Measurements from ENCODE around the gene DOC2B.

DOC2B gene

GRCh38 chr17:181245-182049 is at the start of gene DOC2B:
Gene DOC2B, minus strand, starts transcription at chr17:181650. Its CDS starts 171 bp downstream, at chr17:181479.
- H3K4me3 ChIP-seq (ENCODE audit: low read depth, low read length): peak within 1 kb of the TSS; percentile 12

GRCh38 chr17:230395-230770 is 48.9 kb upstream of the DOC2B start:
- no peaks in the 10 kb centered on the region for H3K9me3 ChIP-seq (ENCODE audit: control insufficient read depth, insufficient read depth, low read depth, low read length)
- CTCF ChIA-PET: no interaction called here
- H3K4me3 ChIP-seq (ENCODE audit: low read depth, low read length): no peak overlapping the region
- H3K36me3 ChIP-seq (ENCODE audit: control insufficient read depth in 2 of 2, insufficient read depth in 1 of 2, low read length in 2 of 2): no peaks in the 10 kb centered on the region
- POLR2A ChIA-PET: no interaction called here
- no peaks in the 10 kb centered on the region for H3K4me1 ChIP-seq (ENCODE audit: control insufficient read depth, insufficient read depth, low read length)
- H3K27ac ChIP-seq (ENCODE audit: extremely low read depth, low read depth, low read length): no peak overlapping the region
- no peak for TF ChIP-seq KLF8 (tag by site-specific recombination; IDR thresholded peaks at IDR 0.05)
- no peak for TF ChIP-seq ZNF621 (tag by site-specific recombination; IDR thresholded peaks at IDR 0.05)
- no peak for TF ChIP-seq ZNF664 (tag by site-specific recombination; IDR thresholded peaks at IDR 0.05)
- no peak for TF ChIP-seq HOXA7 (CRISPR knock-in tag; IDR thresholded peaks at IDR 0.05; ENCODE audit: borderline replicate concordance)
- TF ChIP-seq ZSCAN23 (tag by site-specific recombination; IDR thresholded peaks at IDR 0.05): no peak
- TF ChIP-seq ZNF610 (tag by site-specific recombination; IDR thresholded peaks at IDR 0.05; ENCODE audit: borderline replicate concordance): no peak
- TF ChIP-seq ZNF560 (tag by site-specific recombination; IDR thresholded peaks at IDR 0.05; ENCODE audit: borderline replicate concordance): no peak
- TF ChIP-seq ZNF362 (tag by site-specific recombination; IDR thresholded peaks at IDR 0.05): no peak
- TF ChIP-seq ZNF785 (tag by site-specific recombination; IDR thresholded peaks at IDR 0.05): no peak
- TF ChIP-seq ZEB2 (tag by site-specific recombination; IDR thresholded peaks at IDR 0.05): no peak
- no peak for TF ChIP-seq ZNF670 (tag by site-specific recombination; IDR thresholded peaks at IDR 0.05; ENCODE audit: low read depth)
- no peak for TF ChIP-seq ELK4 (IDR thresholded peaks at IDR 0.05; ENCODE audit: borderline replicate concordance, low read depth, low read length)
- TF ChIP-seq HOXD13 (CRISPR knock-in tag; IDR thresholded peaks at IDR 0.05; ENCODE audit: borderline replicate concordance): no peak

More at GRCh38 chr17:181245-182049, at the start of gene DOC2B:
- Histone ChIP-seq H3K4me1 (ENCODE audit: control insufficient read depth, insufficient read depth, low read length) (no peaks in the 10 kb centered on the region), H3K9me3 (ENCODE audit: control insufficient read depth, insufficient read depth, low read depth, low read length) (no peaks in the 10 kb centered on the region), H3K36me3 (ENCODE audit: control insufficient read depth in 2 of 2, insufficient read depth in 1 of 2, low read length in 2 of 2) (no peaks in the 10 kb centered on the region), H3K27ac (ENCODE audit: extremely low read depth, low read depth, low read length) (peak within 1 kb of the TSS; percentile 7; the same call in 1 of the 2 replicates)
- CTCF ChIA-PET: no interaction called here
- TF ChIP-seq SETDB1 (IDR thresholded peaks at IDR 0.05; ENCODE audit: insufficient read length, low read length) (no peak), ZFP3 (tag by site-specific recombination; IDR thresholded peaks at IDR 0.05; ENCODE audit: low read depth) (no peak), ZNF426 (tag by site-specific recombination; IDR thresholded peaks at IDR 0.05) (no peak), ZNF510 (tag by site-specific recombination; IDR thresholded peaks at IDR 0.05; ENCODE audit: insufficient replicate concordance) (no peak), ZNF362 (tag by site-specific recombination; IDR thresholded peaks at IDR 0.05) (no peak), ZBTB7A (tag by site-specific recombination; IDR thresholded peaks at IDR 0.05; ENCODE audit: low read depth) (no peak), ZNF626 (tag by site-specific recombination; IDR thresholded peaks at IDR 0.05) (no peak), ZNF26 (tag by site-specific recombination; IDR thresholded peaks at IDR 0.05) (no peak), MZF1 (tag by site-specific recombination; IDR thresholded peaks at IDR 0.05; ENCODE audit: borderline replicate concordance) (no peak), ZNF280D (tag by site-specific recombination; IDR thresholded peaks at IDR 0.05) (no peak), ZNF555 (tag by site-specific recombination; conservative IDR thresholded peaks at IDR 0.05) (no peak), EGR2 (tag by site-specific recombination; IDR thresholded peaks at IDR 0.05; ENCODE audit: low read depth) (no peak), SCRT2 (tag by site-specific recombination; IDR thresholded peaks at IDR 0.05) (no peak), HOXD13 (CRISPR knock-in tag; IDR thresholded peaks at IDR 0.05; ENCODE audit: borderline replicate concordance) (no peak), ZNF341 (tag by site-specific recombination; IDR thresholded peaks at IDR 0.05; ENCODE audit: low read depth) (no peak), GFI1B (tag by site-specific recombination; IDR thresholded peaks at IDR 0.05) (no peak)
- POLR2A ChIA-PET: no interaction called here

All from HEK293 (cell line).